Measurements from ENCODE around the gene DDX60.
"Not testable (repeated sequence)": the region's sequence is repeated elsewhere in the genome, so short reads cannot be mapped to it uniquely, and the experiment has no call there.

The DDX60 gene

DNA sequence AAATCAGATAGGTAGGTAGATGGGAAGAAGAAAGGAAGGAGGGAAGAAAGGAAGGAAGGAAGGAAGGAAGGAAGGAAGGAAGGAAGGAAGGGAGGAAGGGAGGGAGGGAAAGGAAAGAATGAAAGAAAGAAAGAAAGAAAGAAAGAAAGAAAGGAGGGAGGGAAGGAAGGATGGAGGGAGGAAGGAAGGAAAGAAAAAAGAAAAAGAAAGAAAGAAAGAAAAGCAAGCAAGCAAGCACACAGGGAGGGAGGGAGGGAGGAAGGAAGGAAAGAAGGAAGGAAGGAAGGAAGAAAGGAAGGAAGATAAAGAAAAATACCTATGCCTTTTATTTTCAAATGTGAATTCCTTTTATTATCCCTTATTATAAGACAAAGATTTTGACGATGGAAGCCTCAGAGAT, 32.7 kb downstream of the DDX60 start:
- not testable (repeated sequence) for DNase-seq

GRCh38 chr4:168279556-168279955, 39.0 kb downstream of the DDX60 start:
- no peak for DNase-seq

- DNase-seq = no peak
Measured at GRCh38 chr4:168275836-168276235, 42.7 kb downstream of the DDX60 start.

GRCh38 chr4:168274871-168275270, 43.7 kb downstream of the DDX60 start:
- no peak for DNase-seq

DNA sequence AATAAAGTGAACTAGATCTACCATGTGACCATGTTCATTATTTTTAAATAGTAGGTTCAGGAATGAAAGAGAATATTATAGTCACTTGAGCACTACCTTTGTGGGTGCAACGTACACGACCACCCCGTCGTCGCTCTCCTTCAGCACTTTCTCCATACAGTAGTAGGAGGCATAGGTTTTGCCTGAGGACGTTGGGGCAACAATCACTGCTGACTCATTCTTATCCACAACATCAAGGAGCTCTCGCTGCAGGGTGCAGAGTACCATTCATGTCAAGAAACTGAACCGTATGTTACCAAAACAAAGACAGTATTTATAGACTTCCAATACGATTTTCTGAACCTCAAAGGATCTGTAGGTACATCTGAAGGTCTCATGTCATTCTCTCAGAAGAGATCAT, 44.7 kb downstream of the DDX60 start:
- DNase-seq = no peak

DNA sequence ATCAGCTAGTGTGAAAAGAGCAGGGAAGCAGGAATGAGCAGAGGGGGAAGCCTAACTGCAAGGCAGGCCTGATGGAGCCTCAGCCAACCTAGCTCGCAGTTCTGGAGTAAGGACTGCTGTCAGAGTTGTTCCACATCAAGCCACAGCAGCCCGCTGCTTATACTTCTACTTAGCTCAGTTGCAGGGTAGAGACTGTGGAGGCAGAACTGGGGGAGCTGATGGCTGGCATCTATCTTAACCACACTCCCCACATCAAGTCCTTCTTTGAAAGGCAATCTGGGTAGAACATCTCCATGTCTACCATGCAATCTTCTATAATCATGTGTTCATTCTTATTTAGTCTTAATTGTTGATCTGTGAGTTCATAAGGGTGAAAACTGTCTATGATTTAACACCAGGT, 46.1 kb downstream of the DDX60 start:
- no peak for DNase-seq

DNA sequence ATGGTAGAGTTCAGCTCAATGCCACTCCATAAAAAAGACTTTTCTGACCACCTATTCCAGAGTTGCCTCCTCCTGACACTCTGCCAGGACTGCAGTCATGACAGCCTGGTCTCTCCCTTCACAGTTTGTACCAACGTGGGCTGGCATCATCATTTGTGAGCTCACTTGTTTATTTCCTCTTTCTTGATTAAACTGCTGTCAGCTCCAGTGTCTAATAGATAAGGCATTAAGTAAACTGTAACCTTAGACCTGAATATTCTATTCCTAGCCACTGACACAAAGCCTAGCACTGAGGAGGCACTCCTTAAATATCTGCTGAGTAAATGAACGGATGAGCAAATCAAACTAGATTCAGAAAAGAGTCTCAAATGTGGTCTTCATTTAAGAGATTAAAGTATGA, 48.7 kb downstream of the DDX60 start:
- DNase-seq = no peak

DNA sequence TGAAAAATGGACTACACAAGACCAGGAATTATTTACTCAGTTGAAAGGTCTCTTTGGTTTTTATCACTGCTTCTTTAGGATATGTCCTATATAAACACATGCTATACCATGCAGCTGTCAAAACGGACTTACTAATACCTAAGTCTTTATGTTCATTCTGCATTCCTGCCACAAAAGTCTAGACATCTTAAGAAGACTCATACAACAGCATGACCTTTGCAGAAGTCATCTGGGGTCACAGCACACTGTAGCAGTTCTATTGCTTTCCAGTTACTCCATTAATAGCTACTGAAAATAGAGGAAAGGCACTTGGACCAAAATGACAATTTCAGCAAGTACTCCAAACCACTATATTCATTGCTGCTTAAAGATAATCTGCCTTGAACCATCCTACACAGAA, 53.2 kb downstream of the DDX60 start:
- DNase-seq = no peak

DNA sequence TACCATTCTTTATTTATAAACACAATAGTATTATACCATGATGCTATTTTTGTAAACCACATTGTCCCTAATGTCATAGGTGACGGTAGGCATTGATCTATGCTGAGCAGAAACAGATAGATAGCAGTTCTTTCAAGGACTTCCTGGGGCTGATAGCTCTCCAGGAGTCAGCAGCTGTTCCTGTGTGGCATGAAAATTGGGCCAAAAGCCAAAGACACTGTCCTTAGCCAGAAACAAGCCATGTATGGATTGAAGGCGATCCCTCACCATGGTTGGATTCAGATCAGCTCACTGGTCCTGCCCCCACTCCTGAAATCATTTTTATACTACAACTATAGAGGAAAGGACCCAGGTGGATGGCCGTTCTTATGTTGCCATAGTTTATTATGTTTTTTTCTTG, 53.6 kb downstream of the DDX60 start:
- no peak for DNase-seq

GRCh38 chr4:168263039-168263438, 55.5 kb downstream of the DDX60 start:
- no peak for DNase-seq

GRCh38 chr4:168259096-168259495, 59.5 kb downstream of the DDX60 start:
- no peak for DNase-seq

GRCh38 chr4:168257768-168258167, 60.8 kb downstream of the DDX60 start:
- DNase-seq = no peak

DNA sequence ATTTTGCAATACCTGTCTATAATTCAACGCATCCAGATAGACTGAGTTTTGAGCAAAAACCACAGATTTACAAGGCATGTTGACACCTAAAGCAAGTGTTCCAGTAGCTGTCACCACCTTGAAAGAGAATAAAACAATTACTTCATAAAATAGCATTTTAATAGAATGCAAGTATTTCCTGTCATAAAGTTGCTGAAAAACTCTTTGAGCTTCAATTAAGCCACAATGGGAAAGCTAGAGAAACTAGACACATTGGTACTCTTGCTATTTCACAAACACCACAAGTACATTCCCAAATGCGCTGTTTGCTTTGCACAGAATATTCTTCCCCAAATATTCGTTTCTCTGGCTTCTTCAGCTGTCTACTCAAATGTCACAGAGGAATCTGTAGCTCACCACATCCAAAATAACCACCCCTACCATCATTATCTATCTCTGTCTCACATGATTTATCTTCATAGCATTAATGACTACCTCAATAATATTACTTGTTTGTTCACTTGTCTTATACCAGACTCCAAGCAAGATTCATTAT, 70.3 kb downstream of the DDX60 start:
- no peak for DNase-seq

- DNase-seq = no peak
Measured at GRCh38 chr4:168247603-168248002, 70.9 kb downstream of the DDX60 start.

GRCh38 chr4:168241953-168242352, 76.6 kb downstream of the DDX60 start:
- no peak for DNase-seq

GRCh38 chr4:168240821-168241220, 77.7 kb downstream of the DDX60 start:
- DNase-seq = no peak

DNA sequence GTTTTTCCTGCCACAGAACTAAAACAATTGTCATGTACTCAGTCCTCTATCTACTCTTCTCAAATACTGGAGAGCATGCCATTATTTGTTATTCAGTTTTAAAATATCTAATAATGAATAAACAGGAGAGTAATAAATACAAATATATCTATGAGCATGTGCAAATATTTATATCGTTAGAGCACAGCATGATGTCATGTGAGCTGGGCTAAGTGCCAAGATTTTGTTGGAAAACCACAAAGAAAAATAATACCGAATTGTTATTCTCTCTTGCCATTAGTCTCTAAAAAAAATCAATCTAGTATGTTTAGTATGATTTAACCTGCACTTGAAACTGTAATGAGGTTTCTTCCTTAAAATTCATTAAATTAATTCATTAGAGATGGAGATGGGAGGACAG, 97.3 kb downstream of the DDX60 start:
- DNase-seq = no peak

DNA sequence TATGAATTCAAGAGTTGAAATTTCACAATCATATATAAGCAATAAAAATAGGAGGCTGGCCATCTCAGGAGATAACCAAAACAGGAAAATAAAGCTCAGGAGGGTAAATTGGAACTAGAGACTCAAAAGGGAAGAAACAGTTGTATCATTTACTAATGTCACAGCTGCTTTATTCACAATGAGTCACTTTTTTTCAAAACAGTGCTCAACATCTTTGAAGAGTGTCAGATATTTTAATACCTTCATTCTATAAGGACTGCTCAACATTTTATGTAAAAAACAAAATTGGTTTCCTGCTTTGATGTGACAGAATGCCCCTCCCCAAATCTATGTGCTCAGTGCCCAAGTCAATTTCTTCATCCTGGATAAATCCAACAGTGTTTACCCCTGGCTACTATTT, 97.7 kb downstream of the DDX60 start:
- no peak for DNase-seq

GRCh38 chr4:168218645-168219044, 99.9 kb downstream of the DDX60 start:
- DNase-seq = no peak

- DNase-seq = not testable (repeated sequence)
Measured at GRCh38 chr4:168213511-168213910, 105.0 kb downstream of the DDX60 start.

- no peak for DNase-seq
Measured at GRCh38 chr4:168212656-168213055, 105.9 kb downstream of the DDX60 start.

DNA sequence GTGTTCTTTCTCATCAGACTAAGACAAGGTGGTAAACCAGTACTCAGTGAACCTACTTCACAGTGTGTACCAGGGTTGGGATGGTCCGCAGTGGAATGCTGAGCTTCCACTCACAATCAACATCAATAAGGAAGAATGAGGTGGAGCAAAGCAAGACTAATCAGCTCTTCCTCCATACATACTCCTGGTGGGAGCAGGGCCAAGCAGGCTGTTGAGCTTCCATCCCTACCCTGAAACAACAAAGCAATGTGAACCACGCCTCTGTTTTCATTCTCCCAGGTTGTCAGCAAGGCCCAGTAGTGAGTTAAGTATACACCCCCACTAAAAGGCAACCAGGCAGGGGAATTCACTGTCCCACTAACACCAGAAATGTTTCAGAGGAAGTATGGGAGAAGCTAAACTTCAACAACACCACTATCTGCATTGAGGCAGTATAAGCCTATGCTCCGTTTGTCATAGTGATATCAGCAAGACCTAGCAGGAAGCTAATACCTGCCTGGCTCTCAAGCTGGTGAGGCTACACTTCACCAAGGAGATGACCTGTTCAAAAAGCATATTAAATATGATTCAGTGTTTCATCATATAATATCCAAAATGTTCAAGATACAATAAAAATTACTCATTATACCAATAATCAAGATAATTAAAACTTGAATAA, 109.5 kb downstream of the DDX60 start:
- DNase-seq = no peak

DNA sequence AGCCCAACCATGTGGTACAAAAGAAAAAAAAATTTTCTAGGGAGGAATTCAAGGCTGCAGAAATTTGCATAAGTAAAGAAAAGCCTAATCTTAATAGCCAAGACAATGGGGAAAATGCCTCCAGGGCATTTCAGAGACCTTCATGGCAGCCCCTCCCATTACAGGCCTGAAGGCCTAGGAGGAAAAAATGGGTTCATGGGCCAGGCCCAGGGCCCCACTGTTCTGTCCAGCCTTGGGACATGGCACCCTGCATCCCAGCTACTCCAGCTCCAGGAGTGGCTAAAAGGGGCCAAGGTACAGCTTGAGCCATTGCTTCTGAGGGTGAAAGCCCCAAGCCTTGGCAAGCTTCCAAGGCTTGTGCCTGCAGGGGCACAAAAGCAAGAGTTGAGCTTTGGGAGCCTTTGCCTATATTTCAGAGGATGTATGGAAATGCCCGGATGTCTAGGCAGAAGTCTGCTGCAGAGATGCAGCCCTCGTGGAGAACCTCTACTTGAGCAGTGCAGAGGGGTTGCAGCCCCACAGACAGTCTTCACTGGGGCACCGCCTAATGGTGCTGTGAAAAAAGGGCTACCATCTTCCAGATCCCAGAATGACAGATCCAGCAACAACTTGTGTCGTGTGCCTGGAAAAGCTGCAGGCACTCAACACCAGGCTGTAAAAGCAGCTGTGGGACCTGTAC, 115.2 kb downstream of the DDX60 start:
- DNase-seq = no peak

GRCh38 chr4:168200685-168201084, 117.9 kb downstream of the DDX60 start:
- no peak for DNase-seq

Measured in stimulated activated CD4-positive, alpha-beta T cell treated with anti-CD3 and anti-CD28 coated beads, Interleukin-15, amount 100 ng/mL, for 24 hours (primary cell).